SK-N-SH treated with all-trans-retinoic acid at 6 μM for 48 hours (cell line): ENCODE measurements around the gene LAGE3.

Source experiments
- ATAC-seq: fragments of 200-7000 bp; cut with Tn5 transposase; 3 replicates; pipeline ENCODE4 v1.9.1; 2020; ENCODE audit warnings: mild to moderate bottlenecking, moderate library complexity
- ARNTL ChIP-seq: fragments of 450-650 bp; formaldehyde crosslinking; IDR thresholded peaks from 2 replicates; pipeline ENCODE4 v1.5.0; 2020; ENCODE audit warnings: low read depth, mild to moderate bottlenecking, moderate library complexity, borderline replicate concordance
- ESRRG ChIP-seq: fragments of 250-450 bp; sonication (Bioruptor Pico); IDR thresholded peaks from 2 replicates; pipeline ENCODE4 v1.6.1; 2021; ENCODE audit warnings: mild to moderate bottlenecking
- GLIS3 ChIP-seq: fragments of 250-450 bp; sonication (Bioruptor Pico); IDR thresholded peaks from 2 replicates; pipeline ENCODE4 v1.5.0; 2020; ENCODE audit warnings: mild to moderate bottlenecking, moderate library complexity
- ISL1 ChIP-seq: fragments of 250-450 bp; sonication (Bioruptor Pico); IDR thresholded peaks from 2 replicates; pipeline ENCODE4 v2.1.2; 2022; ENCODE audit warnings: mild to moderate bottlenecking, moderate library complexity
- PPARA ChIP-seq: fragments of 250-450 bp; sonication (Bioruptor Pico); IDR thresholded peaks from 2 replicates; pipeline ENCODE4 v1.5.0; 2020; ENCODE audit warnings: mild to moderate bottlenecking, borderline replicate concordance
- SNAI2 ChIP-seq: fragments of 250-450 bp; sonication (Bioruptor Pico); IDR thresholded peaks from 2 replicates; pipeline ENCODE4 v1.5.0; 2020; ENCODE audit warnings: mild to moderate bottlenecking, moderate library complexity
- TCF4 ChIP-seq: fragments of 250-450 bp; sonication (Bioruptor Pico); IDR thresholded peaks from 2 replicates; pipeline ENCODE4 v1.8.0; 2021; ENCODE audit warnings: mild to moderate bottlenecking, moderate library complexity, borderline replicate concordance
- TOX ChIP-seq: fragments of 250-450 bp; sonication (Bioruptor Pico); IDR thresholded peaks from 2 replicates; pipeline ENCODE4 v1.8.0; 2021; ENCODE audit warnings: mild to moderate bottlenecking, moderate library complexity, borderline replicate concordance
- ZFP3 ChIP-seq: fragments of 250-450 bp; sonication (Bioruptor Pico); IDR thresholded peaks from 2 replicates; pipeline ENCODE4 v1.5.0; 2020; ENCODE audit warnings: mild to moderate bottlenecking, moderate library complexity
- ZNF565 ChIP-seq: fragments of 450-650 bp; formaldehyde crosslinking; conservative IDR thresholded peaks from 2 replicates; pipeline ENCODE4 v1.5.0; 2020; ENCODE audit warnings: low read depth, mild to moderate bottlenecking, moderate library complexity
- ZNF70 ChIP-seq: fragments of 450-650 bp; formaldehyde crosslinking; IDR thresholded peaks from 2 replicates; pipeline ENCODE4 v1.5.0; 2020; ENCODE audit warnings: mild to moderate bottlenecking, moderate library complexity
- ZNF8 ChIP-seq: fragments of 450-650 bp; formaldehyde crosslinking; IDR thresholded peaks from 2 replicates; pipeline ENCODE4 v1.5.0; 2020; ENCODE audit warnings: mild to moderate bottlenecking, moderate library complexity
- TF ChIP-seq, protein P1 (sequence below): fragments of 250-450 bp; sonication (Bioruptor Pico); IDR thresholded peaks from 2 replicates; pipeline ENCODE4 v1.8.0; 2021; ENCODE audit warnings: low read depth, mild to moderate bottlenecking, moderate library complexity, borderline replicate concordance
- TF ChIP-seq, protein P2 (sequence below): fragments of 250-450 bp; sonication (Bioruptor Pico); IDR thresholded peaks from 2 replicates; pipeline ENCODE4 v1.5.1; 2021; ENCODE audit warnings: mild to moderate bottlenecking, moderate library complexity
- TF ChIP-seq, protein P3 (sequence below): fragments of 250-450 bp; sonication (Bioruptor Pico); IDR thresholded peaks from 2 replicates; pipeline ENCODE4 v1.5.0; 2020; ENCODE audit warnings: mild to moderate bottlenecking, moderate library complexity

The LAGE3 gene, protein sequence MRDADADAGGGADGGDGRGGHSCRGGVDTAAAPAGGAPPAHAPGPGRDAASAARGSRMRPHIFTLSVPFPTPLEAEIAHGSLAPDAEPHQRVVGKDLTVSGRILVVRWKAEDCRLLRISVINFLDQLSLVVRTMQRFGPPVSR

DNA sequence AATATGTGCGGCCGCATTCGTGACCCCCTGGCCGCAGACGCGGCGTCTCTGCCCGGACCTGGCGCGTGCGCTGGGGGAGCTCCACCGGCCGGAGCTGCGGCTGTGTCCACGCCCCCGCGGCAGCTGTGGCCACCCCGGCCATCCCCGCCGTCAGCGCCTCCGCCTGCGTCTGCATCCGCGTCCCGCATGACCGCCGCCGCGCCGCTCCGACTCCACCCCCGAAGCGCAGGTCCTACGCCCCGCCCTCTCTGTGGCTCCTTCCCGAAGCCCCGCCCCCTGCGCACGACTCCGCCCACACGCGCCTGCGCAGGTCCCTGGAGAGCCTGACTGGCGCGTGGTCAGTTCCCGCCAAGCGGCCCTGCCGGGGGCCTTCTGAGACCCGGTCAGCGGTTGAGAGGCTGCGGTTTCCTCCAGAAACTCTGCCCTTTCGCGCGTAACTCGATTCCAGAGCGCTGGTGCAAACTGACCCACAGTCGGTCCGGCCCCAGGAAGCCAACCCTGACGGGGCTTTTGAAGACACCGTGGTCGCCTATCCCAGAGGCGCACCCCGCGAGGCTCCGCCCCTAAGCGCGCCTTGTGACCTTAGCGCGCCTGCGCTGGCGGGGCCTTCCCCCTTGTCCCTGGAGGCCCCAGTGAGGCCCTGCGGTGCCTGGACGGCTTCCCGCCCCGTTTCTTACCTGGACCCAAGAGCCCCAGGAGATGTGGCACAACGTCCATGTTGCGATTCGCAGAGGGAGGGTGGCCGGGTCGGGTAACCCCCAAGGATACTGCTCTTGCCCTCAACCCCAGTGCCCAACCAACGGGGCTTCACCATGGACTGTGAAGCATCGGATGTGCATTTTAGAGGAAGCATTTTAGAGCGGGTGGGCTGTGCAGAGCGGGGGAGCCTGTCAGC, at the start of gene LAGE3:
Gene LAGE3, minus strand, starts transcription at position 554 of the 895 bp plus-strand sequence. Its CDS starts 366 bp downstream, at position 188.
- TF ChIP-seq ISL1 (CRISPR knock-in tag) (no peak), ZNF8 (CRISPR knock-in tag) (no peak), GLIS3 (no peak), PPARA (CRISPR knock-in tag) (no peak), SNAI2 (no peak)
- TF ChIP-seq, protein P1, sequence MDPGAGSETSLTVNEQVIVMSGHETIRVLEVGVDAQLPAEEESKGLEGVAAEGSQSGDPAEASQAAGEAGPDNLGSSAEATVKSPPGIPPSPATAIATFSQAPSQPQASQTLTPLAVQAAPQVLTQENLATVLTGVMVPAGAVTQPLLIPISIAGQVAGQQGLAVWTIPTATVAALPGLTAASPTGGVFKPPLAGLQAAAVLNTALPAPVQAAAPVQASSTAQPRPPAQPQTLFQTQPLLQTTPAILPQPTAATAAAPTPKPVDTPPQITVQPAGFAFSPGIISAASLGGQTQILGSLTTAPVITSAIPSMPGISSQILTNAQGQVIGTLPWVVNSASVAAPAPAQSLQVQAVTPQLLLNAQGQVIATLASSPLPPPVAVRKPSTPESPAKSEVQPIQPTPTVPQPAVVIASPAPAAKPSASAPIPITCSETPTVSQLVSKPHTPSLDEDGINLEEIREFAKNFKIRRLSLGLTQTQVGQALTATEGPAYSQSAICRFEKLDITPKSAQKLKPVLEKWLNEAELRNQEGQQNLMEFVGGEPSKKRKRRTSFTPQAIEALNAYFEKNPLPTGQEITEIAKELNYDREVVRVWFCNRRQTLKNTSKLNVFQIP (CRISPR knock-in tag), result no peak
- TF ChIP-seq, protein P2, sequence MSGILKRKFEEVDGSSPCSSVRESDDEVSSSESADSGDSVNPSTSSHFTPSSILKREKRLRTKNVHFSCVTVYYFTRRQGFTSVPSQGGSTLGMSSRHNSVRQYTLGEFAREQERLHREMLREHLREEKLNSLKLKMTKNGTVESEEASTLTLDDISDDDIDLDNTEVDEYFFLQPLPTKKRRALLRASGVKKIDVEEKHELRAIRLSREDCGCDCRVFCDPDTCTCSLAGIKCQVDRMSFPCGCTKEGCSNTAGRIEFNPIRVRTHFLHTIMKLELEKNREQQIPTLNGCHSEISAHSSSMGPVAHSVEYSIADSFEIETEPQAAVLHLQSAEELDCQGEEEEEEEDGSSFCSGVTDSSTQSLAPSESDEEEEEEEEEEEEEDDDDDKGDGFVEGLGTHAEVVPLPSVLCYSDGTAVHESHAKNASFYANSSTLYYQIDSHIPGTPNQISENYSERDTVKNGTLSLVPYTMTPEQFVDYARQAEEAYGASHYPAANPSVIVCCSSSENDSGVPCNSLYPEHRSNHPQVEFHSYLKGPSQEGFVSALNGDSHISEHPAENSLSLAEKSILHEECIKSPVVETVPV (CRISPR knock-in tag), result no peak
- TF ChIP-seq, protein P3, sequence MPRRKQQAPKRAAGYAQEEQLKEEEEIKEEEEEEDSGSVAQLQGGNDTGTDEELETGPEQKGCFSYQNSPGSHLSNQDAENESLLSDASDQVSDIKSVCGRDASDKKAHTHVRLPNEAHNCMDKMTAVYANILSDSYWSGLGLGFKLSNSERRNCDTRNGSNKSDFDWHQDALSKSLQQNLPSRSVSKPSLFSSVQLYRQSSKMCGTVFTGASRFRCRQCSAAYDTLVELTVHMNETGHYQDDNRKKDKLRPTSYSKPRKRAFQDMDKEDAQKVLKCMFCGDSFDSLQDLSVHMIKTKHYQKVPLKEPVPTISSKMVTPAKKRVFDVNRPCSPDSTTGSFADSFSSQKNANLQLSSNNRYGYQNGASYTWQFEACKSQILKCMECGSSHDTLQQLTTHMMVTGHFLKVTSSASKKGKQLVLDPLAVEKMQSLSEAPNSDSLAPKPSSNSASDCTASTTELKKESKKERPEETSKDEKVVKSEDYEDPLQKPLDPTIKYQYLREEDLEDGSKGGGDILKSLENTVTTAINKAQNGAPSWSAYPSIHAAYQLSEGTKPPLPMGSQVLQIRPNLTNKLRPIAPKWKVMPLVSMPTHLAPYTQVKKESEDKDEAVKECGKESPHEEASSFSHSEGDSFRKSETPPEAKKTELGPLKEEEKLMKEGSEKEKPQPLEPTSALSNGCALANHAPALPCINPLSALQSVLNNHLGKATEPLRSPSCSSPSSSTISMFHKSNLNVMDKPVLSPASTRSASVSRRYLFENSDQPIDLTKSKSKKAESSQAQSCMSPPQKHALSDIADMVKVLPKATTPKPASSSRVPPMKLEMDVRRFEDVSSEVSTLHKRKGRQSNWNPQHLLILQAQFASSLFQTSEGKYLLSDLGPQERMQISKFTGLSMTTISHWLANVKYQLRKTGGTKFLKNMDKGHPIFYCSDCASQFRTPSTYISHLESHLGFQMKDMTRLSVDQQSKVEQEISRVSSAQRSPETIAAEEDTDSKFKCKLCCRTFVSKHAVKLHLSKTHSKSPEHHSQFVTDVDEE (CRISPR knock-in tag), result no peak
- ATAC-seq, result peak; percentile 93

DNA sequence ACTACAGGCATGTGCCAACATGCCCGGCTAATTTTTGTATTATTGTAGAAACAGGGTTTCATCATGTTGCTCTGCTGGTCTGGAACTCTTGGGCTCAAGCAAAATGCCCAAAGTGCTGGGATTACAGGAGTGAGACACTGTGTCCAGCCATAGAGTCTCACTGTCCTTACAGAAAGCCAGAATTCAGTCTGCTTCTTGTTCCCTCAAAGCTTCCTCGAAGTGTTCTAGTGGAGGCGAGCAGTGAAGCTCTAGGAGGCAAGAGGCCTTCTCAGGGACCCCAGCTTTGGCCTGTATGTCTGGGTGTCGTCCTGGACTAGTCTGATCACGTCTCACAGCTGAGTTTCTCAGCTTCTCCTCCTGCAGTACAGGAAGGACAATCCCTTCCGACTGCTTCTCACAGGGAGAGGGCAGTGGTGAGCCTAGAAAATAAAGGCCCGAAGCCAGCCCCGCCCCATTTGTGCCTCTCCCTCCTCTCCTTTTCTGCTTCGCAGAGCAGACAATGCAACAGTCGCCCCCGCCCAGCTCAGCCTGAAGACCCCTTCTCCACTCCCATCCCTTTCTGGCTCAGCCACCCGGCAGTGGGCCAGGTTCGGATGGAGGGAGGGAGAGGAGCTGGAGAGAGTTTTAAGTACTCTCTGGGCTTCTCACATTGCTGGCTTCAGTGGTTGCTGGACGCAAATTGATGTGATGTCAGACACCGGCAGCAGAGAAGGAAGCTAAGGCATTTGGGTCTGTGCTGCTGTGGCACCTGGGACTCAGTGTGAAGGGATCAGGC, 48.0 kb upstream of the LAGE3 start:
- peak; percentile 89 for ATAC-seq
- TF ChIP-seq, protein P1 (CRISPR knock-in tag), result no peak
- no peak for TF ChIP-seq TOX (CRISPR knock-in tag)
- no peak for TF ChIP-seq TCF4 (CRISPR knock-in tag)
- TF ChIP-seq ZNF8 (CRISPR knock-in tag), result no peak
- no peak for TF ChIP-seq GLIS3
- TF ChIP-seq, protein P3 (CRISPR knock-in tag), result no peak
- TF ChIP-seq ESRRG, result no peak
- TF ChIP-seq ZFP3 (CRISPR knock-in tag), result no peak
- TF ChIP-seq, protein P2 (CRISPR knock-in tag), result no peak
- TF ChIP-seq ARNTL (CRISPR knock-in tag), result no peak
- no peak for TF ChIP-seq ZNF565 (CRISPR knock-in tag)
- no peak for TF ChIP-seq SNAI2
- no peak for TF ChIP-seq ZNF70 (CRISPR knock-in tag)
